Measurements from ENCODE around the gene F2RL1.

Gene F2RL1

DNA sequence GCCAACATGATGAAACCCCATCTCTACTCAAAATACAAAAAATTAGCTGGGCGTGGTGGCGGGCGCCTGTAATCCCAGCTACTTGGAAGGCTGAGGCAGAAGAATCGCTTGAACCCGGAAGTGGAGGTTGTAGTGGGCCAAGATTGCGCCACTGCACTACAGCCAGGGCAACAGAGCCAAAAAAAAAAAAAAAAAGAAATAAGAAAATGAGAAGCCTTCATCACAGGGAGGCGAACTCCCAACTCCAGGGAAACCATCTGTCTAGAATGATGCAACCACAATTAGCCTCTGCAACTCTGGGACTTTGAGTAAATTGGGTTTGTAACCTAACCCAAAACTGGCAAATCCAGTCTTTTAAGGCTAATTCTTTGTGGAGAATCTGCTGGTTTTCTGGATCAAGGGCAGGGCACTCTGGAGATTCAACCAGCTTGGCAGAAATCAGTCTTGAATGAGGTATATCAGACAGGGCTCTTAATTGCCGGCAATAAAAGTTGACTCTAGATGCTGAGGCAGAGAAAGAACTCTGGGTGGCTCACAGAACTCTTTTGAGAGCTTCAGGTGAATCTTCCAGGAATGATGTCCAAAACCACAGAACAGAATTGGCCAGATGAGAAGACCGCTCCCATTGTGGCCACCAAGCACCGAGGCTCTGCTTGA lies 40.9 kb downstream of the F2RL1 start:
- H3K27me3 ChIP-seq (replicated peaks; ENCODE audit: control insufficient read depth, insufficient read depth, low read length, poor library complexity, severe bottlenecking), result no peaks in the 10 kb centered on the region
- DNase-seq, result no peak
- no peak overlapping the region for H3K4me3 ChIP-seq (ENCODE audit: insufficient read depth, low read depth, low read length, poor library complexity, severe bottlenecking)
- H3K4me1 ChIP-seq (ENCODE audit: control insufficient read depth, insufficient read depth, low read length, poor library complexity, severe bottlenecking), result peaks cover 21% of the 10 kb centered on the region
- no peaks in the 10 kb centered on the region for H3K36me3 ChIP-seq (ENCODE audit: control insufficient read depth, insufficient read depth, low read length)
- no peak overlapping the region for H3K27ac ChIP-seq (ENCODE audit: insufficient read depth, low read length, poor library complexity, severe bottlenecking)
- no peaks in the 10 kb centered on the region for H3K9me3 ChIP-seq (ENCODE audit: control insufficient read depth, low read length)

DNA sequence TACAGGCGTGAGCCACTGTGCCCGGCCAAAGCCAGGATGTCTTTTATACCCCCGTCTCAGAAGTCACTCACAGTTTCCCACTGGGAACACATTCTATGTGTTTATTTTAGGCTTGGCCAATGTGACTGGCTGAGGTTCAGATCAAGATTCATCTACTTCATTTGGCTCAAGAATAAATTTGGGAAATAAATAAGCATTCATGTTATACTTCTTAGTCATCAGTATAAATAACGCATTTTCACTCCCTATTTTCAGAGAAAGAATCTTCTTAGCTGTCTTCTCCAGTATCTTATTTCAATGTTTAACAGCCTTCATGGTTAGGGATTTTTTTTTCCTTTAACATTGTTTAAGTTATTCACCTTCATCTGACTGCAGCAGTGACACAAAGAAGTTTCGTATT lies 42.8 kb downstream of the F2RL1 start:
- no peak for DNase-seq
- peaks cover 4% of the 10 kb centered on the region for H3K4me1 ChIP-seq (ENCODE audit: control insufficient read depth, insufficient read depth, low read length, poor library complexity, severe bottlenecking)
- no peaks in the 10 kb centered on the region for H3K27me3 ChIP-seq (replicated peaks; ENCODE audit: control insufficient read depth, insufficient read depth, low read length, poor library complexity, severe bottlenecking)
- H3K9me3 ChIP-seq (ENCODE audit: control insufficient read depth, low read length), result no peaks in the 10 kb centered on the region
- H3K36me3 ChIP-seq (ENCODE audit: control insufficient read depth, insufficient read depth, low read length), result no peaks in the 10 kb centered on the region
- H3K27ac ChIP-seq (ENCODE audit: insufficient read depth, low read length, poor library complexity, severe bottlenecking), result no peak overlapping the region
- H3K4me3 ChIP-seq (ENCODE audit: insufficient read depth, low read depth, low read length, poor library complexity, severe bottlenecking), result no peak overlapping the region

DNA sequence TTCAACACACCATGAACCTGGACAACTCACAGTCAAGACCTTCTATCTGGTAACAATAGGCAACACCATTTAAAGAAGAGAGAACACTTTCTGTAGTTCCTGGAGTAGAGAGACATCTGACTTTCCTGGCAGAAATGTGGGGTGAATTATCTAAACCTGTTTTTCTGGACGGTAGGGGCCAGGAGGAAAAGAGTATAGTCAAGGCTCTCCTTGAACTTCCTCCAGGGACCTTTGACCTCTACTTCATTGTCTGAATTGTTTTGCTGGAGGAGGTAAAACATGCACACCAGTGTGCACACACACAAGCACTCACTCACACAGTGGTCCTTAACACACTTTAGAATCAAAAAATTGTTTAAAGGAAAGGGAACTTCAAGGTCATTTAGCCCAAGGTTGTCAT lies 44.2 kb downstream of the F2RL1 start:
- H3K4me1 ChIP-seq (ENCODE audit: control insufficient read depth, insufficient read depth, low read length, poor library complexity, severe bottlenecking), result no peaks in the 10 kb centered on the region
- H3K27ac ChIP-seq (ENCODE audit: insufficient read depth, low read length, poor library complexity, severe bottlenecking), result no peak overlapping the region
- H3K9me3 ChIP-seq (ENCODE audit: control insufficient read depth, low read length), result no peaks in the 10 kb centered on the region
- no peak overlapping the region for H3K4me3 ChIP-seq (ENCODE audit: insufficient read depth, low read depth, low read length, poor library complexity, severe bottlenecking)
- DNase-seq, result no peak
- H3K36me3 ChIP-seq (ENCODE audit: control insufficient read depth, insufficient read depth, low read length), result no peaks in the 10 kb centered on the region
- no peaks in the 10 kb centered on the region for H3K27me3 ChIP-seq (replicated peaks; ENCODE audit: control insufficient read depth, insufficient read depth, low read length, poor library complexity, severe bottlenecking)

DNA sequence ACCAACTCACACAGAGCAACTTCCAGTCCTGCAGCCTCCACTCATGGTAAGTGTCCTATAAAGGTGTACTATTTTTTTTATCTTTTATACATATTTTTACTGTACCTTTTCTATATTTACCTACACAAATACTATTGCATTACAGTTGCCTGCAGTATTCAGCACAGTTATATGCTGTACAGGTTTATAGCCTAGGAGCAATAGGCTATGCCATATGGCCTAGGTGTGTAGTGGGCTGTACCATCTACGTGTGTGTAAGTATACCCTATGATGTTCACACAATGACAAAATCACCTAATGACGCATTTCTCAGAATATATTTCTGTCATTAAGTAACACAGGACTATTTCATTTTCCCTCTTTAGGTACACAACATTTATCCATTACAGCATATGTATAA lies 47.7 kb downstream of the F2RL1 start:
- no peak for DNase-seq
- Histone ChIP-seq H3K4me1 (ENCODE audit: control insufficient read depth, insufficient read depth, low read length, poor library complexity, severe bottlenecking) (no peaks in the 10 kb centered on the region), H3K27me3 (replicated peaks; ENCODE audit: control insufficient read depth, insufficient read depth, low read length, poor library complexity, severe bottlenecking) (no peaks in the 10 kb centered on the region), H3K4me3 (ENCODE audit: insufficient read depth, low read depth, low read length, poor library complexity, severe bottlenecking) (no peak overlapping the region), H3K27ac (ENCODE audit: insufficient read depth, low read length, poor library complexity, severe bottlenecking) (no peak overlapping the region), H3K36me3 (ENCODE audit: control insufficient read depth, insufficient read depth, low read length) (no peaks in the 10 kb centered on the region), H3K9me3 (ENCODE audit: control insufficient read depth, low read length) (no peaks in the 10 kb centered on the region)

DNA sequence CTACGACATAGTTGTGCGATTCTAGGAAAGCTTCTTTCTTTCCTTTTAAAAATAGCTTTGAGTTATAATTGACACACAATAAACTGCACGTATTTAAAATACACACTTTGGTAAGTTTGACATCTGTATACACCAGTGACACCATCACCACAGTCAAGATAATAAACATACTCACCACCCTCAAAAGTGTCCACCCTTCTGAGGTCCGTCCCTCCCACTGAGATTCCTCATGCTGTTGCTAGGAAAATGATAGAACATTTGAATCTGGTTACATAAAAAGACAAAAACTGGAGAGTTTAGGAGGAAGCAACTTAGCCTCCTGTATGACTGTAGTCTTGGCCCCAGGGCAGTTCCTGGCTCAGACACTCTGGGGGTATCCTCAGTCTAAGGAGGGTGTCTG lies 48.2 kb downstream of the F2RL1 start:
- Histone ChIP-seq H3K27me3 (replicated peaks; ENCODE audit: control insufficient read depth, insufficient read depth, low read length, poor library complexity, severe bottlenecking) (no peaks in the 10 kb centered on the region), H3K36me3 (ENCODE audit: control insufficient read depth, insufficient read depth, low read length) (no peaks in the 10 kb centered on the region), H3K4me1 (ENCODE audit: control insufficient read depth, insufficient read depth, low read length, poor library complexity, severe bottlenecking) (no peaks in the 10 kb centered on the region), H3K4me3 (ENCODE audit: insufficient read depth, low read depth, low read length, poor library complexity, severe bottlenecking) (no peak overlapping the region), H3K9me3 (ENCODE audit: control insufficient read depth, low read length) (no peaks in the 10 kb centered on the region), H3K27ac (ENCODE audit: insufficient read depth, low read length, poor library complexity, severe bottlenecking) (no peak overlapping the region)
- DNase-seq, result no peak

DNA sequence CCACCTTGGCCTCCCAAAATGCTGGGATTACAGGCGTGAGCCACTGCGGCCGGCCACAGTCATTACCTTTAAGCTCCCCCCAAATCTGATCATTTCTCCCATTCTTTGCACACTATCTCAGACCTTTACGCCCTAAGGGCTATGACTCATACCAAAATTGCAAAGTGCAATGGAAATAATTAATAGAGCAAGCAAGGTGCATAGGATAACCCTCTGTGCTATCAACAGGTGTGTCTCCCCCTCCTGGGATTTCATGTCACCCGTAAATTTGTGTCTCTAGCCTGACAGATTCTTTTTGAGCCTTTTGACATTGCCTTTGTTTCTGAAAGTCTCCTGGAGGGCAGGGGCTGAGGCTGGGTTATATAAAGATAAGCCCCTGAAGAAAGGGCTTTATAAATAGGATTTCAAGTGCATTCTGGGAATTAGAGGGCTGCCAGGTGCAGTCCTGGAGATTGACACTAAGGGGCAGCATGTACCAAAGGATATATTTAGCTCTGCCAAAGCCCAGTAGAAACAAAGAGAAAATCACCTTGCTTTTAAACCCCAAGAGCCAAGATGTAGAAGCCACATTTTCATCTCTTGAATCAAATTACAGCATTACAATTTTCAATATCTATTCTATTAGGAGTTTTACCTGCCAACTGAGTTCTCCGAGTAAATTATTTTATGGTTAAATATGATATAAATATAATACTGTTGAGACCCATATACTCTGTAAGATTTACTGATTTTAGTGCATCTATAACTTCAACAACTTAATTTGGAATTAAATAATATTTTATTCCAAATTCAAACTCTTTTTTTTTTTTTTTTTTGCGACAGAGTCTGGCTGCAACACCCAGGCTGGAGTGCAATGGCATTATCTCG lies 49.2 kb downstream of the F2RL1 start:
- Histone ChIP-seq H3K4me3 (ENCODE audit: insufficient read depth, low read depth, low read length, poor library complexity, severe bottlenecking) (no peak overlapping the region), H3K9me3 (ENCODE audit: control insufficient read depth, low read length) (no peaks in the 10 kb centered on the region), H3K27me3 (replicated peaks; ENCODE audit: control insufficient read depth, insufficient read depth, low read length, poor library complexity, severe bottlenecking) (no peaks in the 10 kb centered on the region), H3K4me1 (ENCODE audit: control insufficient read depth, insufficient read depth, low read length, poor library complexity, severe bottlenecking) (no peaks in the 10 kb centered on the region), H3K27ac (ENCODE audit: insufficient read depth, low read length, poor library complexity, severe bottlenecking) (no peak overlapping the region), H3K36me3 (ENCODE audit: control insufficient read depth, insufficient read depth, low read length) (no peaks in the 10 kb centered on the region)
- peak; percentile 11 to 29 (median 17) for DNase-seq

DNA sequence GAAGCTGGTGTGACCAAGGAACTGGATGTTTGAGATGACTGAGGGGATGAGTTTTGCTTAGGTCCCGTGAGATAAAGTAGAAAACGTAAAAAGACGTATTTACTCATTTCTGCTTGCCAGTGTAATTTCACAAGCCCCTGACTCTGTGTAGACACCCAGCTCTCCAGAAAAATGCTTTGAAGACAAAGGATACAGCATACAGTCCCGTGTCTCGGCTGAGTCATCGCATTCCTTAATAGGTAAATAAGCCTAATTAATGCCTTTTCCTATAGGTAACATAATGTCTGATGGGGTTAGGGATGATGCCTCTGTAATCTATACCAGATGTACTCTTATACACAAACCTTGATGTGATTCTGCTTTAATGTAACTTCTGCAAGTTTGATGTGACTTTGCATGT lies 51.2 kb downstream of the F2RL1 start:
- H3K4me1 ChIP-seq (ENCODE audit: control insufficient read depth, insufficient read depth, low read length, poor library complexity, severe bottlenecking), result no peaks in the 10 kb centered on the region
- DNase-seq, result no peak
- H3K27ac ChIP-seq (ENCODE audit: insufficient read depth, low read length, poor library complexity, severe bottlenecking), result no peak overlapping the region
- no peaks in the 10 kb centered on the region for H3K9me3 ChIP-seq (ENCODE audit: control insufficient read depth, low read length)
- no peak overlapping the region for H3K4me3 ChIP-seq (ENCODE audit: insufficient read depth, low read depth, low read length, poor library complexity, severe bottlenecking)
- H3K27me3 ChIP-seq (replicated peaks; ENCODE audit: control insufficient read depth, insufficient read depth, low read length, poor library complexity, severe bottlenecking), result no peaks in the 10 kb centered on the region
- H3K36me3 ChIP-seq (ENCODE audit: control insufficient read depth, insufficient read depth, low read length), result no peaks in the 10 kb centered on the region

DNA sequence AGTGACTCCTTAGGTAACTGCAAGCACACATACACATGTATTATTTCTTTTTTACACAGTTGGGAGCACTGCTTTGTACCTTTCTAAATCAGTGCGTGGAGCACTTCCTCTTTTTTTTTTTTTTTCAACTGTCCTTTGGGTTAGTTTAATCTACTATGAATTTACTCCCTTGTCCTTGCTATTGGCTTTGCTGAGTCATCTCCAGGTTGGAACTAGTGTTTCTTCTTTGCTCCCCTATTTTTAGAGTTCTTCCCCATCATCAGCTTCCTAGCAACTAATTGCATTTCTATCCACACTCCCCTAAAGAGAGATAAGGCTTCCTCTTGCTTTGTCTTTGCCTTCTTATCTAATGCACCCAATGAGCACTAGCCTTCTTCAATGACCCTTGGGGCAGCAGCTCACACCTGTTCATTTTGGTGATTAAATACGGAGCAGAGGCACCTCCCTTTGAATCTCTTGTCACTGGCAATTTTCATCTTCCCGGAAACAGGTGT lies 55.3 kb downstream of the F2RL1 start:
- Histone ChIP-seq H3K36me3 (ENCODE audit: control insufficient read depth, insufficient read depth, low read length) (no peaks in the 10 kb centered on the region), H3K4me3 (ENCODE audit: insufficient read depth, low read depth, low read length, poor library complexity, severe bottlenecking) (no peak overlapping the region), H3K27ac (ENCODE audit: insufficient read depth, low read length, poor library complexity, severe bottlenecking) (no peak overlapping the region), H3K9me3 (ENCODE audit: control insufficient read depth, low read length) (no peaks in the 10 kb centered on the region), H3K27me3 (replicated peaks; ENCODE audit: control insufficient read depth, insufficient read depth, low read length, poor library complexity, severe bottlenecking) (no peaks in the 10 kb centered on the region), H3K4me1 (ENCODE audit: control insufficient read depth, insufficient read depth, low read length, poor library complexity, severe bottlenecking) (no peaks in the 10 kb centered on the region)
- DNase-seq, result no peak

Data from effector memory CD4-positive, alpha-beta T cell (primary cell).